GM10266 (cell line): ENCODE measurements around the gene GNAS.

ENCODE experiments used
- DNase-seq: peaks from one replicate; pipeline ENCODE4 v3.0.0; 2012; ENCODE audit errors: extremely low spot score
- CTCF ChIP-seq: IDR thresholded peaks from 2 replicates; pipeline ENCODE4 v1.5.1; 2012; ENCODE audit warnings: mild to moderate bottlenecking, low read depth; ENCODE audit not compliant: control insufficient read depth, insufficient read depth; ENCODE audit errors: missing control alignments

Gene GNAS

GRCh38 chr20:58893355-58894120 is 41.0 kb downstream of the GNAS start:
- DNase-seq, result no peak
- no peak for TF ChIP-seq CTCF

GRCh38 chr20:58894652-58895447 is 42.3 kb downstream of the GNAS start:
- no peak for TF ChIP-seq CTCF
- DNase-seq, result no peak

- DNase-seq, result no peak
- TF ChIP-seq CTCF, result no peak
Measured at GRCh38 chr20:58895448-58896180, 43.1 kb downstream of the GNAS start.

GRCh38 chr20:58896820-58897219 is 44.3 kb downstream of the GNAS start:
- no peak for DNase-seq
- TF ChIP-seq CTCF, result no peak

GRCh38 chr20:58897488-58897887 is 45.0 kb downstream of the GNAS start:
- TF ChIP-seq CTCF, result no peak
- DNase-seq, result no peak

GRCh38 chr20:58898629-58899408 is 46.3 kb downstream of the GNAS start:
- no peak for TF ChIP-seq CTCF
- no peak for DNase-seq
